ENCODE data around the gene SHFL.

SHFL gene

DNA sequence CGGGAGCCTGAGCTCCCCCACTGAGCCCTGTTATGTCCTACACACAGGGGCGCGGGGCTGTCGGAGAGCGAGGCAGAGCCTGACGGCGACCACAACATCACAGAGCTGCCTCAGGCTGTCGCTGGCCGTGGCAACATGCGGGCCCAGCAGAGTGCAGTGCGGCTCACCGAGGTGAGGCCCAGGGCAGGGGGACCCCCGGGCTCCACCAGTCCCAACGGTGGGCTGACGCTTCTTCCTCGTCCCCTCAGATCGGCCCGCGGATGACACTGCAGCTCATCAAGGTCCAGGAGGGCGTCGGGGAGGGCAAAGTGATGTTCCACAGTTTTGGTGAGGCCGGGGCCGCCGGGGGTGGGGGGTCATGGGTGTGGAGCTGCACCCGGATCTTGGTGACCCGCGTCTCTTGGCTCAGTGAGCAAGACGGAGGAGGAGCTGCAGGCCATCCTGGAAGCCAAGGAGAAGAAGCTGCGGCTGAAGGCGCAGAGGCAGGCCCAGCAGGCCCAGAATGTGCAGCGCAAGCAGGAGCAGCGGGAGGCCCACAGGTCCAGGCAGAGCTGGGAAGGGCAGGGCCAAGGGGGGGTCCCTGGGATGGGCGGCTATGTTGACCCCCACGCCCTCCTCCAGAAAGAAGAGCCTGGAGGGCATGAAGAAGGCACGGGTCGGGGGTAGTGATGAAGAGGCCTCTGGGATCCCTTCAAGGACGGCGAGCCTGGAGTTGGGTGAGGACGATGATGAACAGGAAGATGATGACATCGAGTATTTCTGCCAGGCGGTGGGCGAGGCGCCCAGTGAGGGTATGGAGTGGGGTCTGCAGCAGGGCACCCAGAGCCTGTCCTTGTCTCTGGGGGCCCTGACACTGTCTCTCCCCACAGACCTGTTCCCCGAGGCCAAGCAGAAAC lies 24.2 kb downstream of the SHFL start:
- DNase-seq = no peak

DNA sequence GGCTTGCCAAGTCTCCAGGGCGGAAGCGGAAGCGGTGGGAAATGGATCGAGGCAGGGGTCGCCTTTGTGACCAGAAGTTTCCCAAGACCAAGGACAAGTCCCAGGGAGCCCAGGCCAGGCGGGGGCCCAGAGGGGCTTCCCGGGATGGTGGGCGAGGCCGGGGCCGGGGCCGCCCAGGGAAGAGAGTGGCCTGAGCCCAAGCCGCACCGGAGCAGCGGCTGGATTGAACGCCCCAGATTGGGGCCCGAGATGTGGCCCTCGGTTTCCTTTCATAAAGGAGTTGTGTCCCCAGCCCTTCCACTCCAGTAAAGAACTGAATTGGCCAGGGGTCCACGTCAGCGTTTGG lies 24.8 kb downstream of the SHFL start:
- no peak for DNase-seq

DNA sequence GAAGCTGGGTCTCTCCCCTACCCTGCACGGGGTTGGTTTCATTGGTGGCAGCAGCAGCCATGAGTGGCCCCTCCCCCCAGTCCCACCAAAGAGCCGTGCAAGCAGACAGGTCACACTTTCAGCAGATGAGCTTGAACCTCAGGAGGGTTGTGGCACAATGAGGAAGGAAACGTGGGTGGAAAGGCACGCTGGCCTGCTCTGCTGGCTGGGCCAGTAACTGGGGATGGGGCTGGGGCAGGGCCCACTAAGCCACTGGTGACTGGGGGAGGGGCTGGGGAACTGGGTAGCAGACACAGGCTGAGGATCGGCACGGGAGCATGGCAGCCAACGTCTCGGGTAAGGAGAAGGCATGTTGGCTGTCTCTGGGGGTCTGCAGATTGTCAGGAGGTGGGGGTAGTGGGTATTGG lies 25.3 kb downstream of the SHFL start, which contains the start of gene P2RY11:
P2RY11 (plus strand) TSS at position 289 of the 407 bp plus-strand sequence; CDS start at position 318, 29 bp downstream.
- DNase-seq = no peak

DNA sequence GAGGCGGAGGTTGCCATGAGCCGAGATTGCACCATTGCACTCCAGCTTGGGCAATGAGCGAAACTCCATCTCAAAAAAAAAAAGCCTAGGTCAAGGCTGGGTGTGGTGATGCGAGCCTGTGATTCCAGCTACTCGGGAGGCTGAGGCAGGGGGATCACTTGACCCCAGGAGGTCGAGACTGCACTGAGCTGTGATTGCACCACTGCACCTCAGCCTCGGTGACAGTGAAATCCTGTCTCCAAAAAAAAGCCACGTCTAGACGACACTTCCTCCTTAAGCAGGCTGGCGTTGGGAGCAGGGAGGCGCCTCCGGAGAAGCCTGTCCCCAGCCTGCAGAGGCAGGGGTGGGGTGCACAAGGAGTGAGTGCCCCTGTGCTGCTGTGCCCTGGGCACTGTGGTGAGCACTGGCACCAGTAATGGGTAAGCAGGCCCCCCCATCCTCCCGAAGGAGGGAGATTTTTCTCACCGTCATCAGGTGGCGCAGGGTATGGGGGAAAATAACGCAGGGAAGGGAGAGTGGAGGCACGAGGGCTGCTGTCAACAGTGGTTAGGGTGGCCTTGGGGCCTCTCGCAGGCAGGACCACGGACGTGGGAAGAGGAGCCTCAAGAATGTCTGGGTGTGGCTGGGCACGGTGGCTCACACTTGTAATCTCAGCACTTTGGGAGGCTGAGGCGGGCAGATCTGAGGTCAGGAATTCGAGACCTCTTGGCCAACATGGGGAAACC lies 26.1 kb downstream of the SHFL start:
- DNase-seq = no peak

DNA sequence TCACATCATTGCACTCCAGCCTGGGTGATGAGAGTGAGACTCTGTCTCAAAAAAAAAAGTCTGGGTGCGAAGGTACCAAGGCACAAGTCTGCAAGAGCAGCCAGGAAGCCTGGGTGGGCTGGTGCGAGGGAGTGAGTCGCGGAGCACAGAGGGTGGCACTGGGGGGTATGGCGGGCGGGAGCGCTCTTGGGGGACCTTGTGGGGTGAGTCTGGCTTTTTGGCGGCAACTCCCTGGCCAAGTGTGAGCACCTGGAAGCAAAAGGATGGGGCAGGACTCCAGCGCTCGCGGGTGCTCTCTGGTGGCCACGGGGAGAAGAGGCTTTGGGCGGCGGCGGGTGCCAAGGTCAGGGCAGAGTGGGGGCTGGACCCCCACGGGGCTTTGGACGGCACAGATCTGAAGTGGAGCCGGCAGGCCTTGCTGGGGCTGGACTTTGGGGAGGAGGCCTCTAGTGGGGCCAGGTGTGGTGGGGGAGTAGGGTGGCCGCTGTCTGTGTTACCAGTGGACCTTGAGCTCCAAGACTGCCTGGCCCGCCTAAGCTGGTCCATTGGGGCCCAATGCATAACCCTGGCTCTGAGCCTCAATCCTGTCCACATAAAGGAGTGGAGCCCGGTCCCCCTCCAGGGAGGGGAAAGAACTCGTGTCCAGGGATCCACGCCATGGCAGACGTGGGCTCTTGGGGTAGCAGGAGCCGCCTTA lies 26.9 kb downstream of the SHFL start:
- no peak for DNase-seq

DNA sequence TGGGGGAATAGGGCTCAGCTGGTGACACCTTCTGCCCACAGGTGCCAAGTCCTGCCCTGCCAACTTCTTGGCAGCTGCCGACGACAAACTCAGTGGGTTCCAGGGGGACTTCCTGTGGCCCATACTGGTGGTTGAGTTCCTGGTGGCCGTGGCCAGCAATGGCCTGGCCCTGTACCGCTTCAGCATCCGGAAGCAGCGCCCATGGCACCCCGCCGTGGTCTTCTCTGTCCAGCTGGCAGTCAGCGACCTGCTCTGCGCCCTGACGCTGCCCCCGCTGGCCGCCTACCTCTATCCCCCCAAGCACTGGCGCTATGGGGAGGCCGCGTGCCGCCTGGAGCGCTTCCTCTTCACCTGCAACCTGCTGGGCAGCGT lies 27.5 kb downstream of the SHFL start:
- no peak for DNase-seq

DNA sequence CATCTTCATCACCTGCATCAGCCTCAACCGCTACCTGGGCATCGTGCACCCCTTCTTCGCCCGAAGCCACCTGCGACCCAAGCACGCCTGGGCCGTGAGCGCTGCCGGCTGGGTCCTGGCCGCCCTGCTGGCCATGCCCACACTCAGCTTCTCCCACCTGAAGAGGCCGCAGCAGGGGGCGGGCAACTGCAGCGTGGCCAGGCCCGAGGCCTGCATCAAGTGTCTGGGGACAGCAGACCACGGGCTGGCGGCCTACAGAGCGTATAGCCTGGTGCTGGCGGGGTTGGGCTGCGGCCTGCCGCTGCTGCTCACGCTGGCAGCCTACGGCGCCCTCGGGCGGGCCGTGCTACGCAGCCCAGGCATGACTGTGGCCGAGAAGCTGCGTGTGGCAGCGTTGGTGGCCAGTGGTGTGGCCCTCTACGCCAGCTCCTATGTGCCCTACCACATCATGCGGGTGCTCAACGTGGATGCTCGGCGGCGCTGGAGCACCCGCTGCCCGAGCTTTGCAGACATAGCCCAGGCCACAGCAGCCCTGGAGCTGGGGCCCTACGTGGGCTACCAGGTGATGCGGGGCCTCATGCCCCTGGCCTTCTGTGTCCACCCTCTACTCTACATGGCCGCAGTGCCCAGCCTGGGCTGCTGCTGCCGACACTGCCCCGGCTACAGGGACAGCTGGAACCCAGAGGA lies 28.0 kb downstream of the SHFL start:
- DNase-seq = no peak

DNA sequence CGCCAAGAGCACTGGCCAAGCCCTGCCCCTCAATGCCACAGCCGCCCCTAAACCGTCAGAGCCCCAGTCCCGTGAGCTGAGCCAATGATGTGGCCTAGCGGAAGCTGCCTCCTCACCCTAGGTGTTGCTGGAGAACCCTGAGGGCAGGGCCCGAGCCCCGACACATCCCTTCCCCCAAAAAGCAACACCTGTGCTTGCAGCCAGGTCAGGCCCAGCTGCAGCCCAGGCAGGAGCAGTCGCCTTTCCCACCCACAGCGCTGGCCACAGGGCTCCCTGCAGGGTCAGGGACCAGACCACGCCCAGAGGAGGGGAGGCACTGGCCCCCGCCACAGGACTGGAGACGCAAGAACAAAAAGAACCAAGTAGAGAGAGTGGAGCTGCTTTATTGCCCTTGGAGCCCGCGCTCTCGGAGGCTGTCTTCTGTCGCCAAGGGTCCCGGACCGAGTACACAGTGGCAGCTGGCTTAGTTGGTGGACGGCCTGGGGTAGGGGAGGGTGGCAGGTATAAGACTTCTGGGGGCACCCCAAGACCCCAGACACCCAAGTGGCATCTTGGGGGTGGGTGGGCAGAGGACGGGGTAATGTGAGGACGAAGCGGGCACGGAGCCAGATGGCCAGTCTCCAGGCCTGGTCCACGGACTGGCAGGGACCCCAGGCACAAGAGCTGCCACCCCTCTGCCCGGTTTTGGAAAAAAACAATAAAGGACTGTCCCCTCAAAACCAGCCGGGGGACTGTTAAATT lies 28.7 kb downstream of the SHFL start:
- no peak for DNase-seq

DNA sequence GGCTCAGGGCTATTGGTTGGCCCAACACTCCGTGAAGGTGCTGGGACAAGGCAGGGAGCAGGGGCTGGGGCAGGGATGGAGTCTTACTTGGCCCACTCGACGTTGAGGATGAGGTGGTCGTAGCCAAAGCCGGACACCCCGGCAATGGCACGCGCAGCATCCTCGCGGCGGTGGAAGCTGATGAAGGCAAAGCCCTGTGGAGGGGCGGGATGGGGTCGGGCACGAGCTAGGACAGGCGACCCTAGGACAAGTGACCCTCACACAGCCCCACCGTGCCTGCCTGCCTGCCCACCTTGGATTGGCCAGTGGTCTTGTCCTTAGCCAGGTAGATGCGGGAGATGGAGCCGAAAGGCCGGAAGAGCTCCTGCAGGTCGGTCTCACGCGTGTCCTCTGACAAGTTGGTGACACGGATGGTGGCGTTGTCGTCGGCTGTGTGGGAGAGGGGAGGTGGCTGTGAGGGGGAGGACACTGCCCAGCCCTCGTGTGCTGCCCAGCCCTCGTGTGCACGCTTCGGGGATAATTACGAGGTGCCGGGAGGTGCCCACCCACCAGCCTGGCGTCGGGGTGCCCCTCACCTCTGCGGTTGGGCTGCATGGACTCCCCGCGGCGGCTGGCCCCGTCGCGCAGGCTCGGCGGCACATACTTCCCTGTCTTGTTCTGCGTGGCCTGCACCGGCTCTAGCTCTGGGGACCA lies 29.4 kb downstream of the SHFL start:
- DNase-seq = no peak

DNA sequence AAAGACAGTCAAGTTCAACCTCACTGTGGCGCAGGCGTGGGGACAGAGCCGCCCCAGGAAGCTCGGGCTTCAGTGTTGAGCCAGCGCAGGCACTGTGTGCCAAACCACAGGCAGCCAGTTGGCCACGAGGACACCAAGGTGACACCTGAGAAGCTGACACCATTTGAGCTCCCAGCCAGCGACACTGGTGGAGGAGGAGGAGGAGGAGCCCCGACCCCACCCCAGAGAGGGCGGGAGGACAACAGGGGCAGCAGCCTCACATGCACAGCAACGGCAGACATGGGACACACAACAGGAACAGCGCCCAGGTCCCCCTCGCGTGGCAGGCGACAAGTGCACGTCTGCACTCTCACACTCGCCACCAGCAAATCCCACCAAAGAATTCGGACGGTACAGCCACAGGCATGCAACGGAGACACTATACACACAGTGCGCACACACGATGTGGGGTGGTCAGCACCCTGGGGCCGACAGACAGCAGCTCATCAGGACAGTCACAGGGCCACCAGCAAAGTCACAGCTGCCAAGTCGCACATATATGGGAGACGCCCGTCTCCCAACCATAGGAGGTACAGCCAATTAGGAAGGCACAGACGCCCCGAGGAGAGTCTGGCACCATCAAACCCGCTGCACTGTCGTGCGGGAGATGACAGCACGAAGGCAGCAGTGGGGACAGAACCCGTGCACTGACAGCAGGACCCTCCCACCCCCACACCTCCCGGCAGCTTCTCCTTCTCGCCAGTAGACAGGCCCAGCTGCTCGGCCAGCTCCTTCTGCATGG lies 30.2 kb downstream of the SHFL start:
- DNase-seq = no peak

DNA sequence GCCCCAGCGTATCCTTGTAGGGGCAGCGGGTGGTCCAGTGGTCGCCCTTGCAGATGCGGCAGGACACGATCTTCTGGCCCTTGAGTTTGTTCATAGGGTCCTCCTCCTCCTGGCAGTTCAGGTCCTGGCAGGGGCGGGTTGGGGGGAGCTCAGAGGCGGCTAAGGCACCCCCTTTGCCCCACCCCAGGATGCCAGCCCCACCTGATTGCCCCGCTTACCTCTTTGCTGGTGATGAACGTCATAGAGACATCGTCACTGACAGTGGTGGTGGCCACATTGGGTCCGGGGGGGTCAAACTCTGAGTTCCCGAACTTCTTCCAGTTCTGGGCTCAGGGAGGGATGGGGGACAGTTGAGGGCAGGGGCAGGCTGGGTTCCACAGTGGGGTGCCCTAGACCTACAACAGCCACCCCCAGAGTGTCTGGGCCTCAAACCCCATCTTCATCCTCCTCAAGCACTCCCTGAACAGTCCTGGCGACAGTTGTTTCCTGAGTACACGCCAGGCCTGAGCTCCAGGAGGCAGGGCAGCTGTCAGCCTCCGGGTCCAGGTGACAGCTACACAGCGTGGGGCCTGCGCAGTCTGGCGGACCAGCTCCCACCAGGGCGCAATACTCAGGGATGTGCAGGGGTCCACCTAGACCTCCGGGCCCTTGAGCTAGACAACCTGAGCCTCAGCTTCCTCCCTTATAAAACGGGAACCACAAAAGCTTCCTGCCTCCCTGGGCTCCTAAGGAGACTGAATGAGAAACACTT lies 30.9 kb downstream of the SHFL start:
- no peak for DNase-seq

DNA sequence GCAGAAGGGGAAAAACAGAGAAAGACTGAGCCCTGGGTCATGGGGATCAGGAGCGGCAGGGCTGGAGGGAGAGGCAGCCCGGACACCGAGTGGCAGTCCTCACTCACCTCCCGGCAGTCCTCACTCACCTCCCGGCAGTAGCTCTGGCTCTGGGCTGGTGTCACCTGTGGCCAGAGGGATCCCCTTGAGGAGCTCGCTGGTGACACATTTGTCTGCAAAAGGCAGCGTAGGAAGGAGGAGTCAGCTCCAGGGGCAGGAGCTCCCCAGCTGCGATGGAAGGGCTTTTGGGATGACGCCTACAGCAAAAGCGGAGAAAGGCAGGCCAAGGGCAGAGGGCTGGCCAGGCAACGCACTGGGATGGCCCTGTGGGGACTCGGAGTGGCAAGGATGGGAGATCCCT lies 32.8 kb downstream of the SHFL start:
- no peak for DNase-seq

DNA sequence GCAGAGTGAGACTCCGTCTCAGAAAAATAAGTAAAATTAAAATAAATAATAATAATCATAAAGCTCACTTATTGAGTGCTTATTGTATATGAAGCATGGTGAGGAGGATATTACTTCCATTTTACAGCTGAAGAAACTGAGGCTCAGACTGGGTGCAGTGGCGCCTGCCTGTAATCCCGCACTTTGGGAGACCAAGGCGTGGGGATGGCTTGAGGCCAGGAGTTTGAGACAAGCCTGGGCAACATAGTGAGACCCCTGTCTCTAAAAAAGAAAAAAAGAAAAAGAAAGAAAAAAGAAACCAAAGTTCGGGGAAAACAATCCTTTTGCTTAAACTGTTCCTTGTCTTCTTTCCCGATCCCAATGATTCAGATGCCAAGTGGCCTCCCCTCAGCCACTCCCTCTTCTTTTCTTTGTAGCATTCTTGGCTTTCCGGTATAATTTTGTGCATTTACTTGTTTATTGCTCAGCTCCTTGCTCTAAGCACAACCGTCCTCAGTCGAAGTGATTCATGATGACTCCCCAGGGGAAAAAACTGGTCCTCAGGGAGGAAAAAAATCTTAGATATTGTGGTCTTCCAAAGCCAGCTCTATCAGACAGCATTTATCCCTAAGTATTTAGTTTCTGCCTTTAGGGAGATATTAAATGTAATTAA lies 34.5 kb downstream of the SHFL start:
- no peak for DNase-seq

DNA sequence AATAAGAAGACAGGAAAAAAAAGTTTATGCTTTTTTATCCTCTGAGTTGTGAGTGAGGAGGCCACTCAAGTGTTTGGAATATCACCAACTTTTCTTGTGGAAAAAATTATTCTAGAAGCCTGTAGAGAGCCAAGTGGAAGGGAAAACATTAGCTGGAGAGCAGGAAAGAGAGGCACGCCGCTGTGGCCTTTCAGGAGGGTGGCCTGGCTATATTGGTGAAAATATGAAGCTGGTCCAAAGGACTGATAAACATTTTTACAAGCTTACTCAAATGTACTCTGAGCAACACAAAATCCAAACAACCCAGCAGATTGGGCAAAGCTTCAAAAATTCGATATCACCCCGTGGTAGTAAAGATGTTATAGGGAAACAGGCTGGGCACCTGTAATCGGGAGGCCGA lies 35.9 kb downstream of the SHFL start:
- DNase-seq = no peak

DNA sequence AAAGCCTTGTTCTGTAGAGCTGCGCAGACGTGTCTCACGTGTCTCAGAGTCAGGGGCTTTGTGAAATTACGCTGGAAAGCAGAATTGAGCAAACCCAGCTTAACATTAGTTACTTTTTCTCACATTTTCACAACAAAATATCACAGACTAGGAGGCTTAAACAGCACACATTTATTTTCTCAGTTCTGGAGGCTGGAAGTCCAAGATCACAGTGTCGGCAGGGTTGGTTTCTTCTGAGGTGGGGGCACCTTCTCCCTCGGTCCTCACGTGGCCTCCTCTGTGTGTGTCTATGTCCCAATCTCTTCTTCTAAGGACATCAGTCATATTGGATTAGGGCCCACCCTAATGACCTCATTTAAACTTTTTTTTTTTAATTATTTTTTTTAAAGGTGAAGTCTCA lies 38.3 kb downstream of the SHFL start:
- DNase-seq = no peak

DNA sequence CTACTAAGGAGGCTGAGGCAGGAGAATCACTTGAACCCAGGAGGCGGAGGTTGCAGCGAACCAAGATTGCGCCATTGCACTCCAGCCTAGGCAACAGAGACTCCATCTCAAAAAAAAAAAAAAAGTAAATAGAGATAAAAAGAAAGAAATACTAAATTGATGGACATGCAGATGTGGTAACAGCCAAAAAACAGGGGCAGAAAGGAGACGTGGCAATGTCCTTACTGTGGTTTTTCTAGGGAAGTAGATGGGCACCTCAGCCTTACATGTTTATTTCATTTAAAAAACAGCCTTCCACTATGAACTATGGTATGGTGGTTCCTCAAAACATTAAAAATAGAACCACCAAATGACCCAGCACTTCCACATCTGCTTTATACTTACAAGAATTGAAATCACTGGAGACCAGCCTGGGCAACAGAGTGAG lies 40.1 kb downstream of the SHFL start:
- no peak for DNase-seq

DNA sequence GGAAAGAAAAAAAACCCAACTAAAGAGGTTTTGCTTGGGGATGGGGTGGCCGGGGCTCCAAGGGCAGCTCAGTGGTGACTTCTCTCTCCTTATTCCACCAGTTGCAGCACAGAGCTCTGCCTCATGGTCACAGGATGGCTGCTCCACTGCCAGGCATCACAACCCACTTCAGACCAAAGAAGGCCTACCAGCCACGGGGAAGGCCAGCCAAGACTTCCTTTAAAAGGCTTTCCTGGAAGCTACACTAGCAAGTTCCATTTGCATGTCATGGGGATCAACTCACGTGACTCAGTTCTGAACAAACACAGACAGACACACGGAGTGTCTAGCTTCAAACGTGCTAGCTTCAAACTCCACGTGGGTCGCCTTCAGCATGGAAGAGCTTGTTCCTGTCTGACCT lies 46.8 kb downstream of the SHFL start:
- DNase-seq = no peak

DNA sequence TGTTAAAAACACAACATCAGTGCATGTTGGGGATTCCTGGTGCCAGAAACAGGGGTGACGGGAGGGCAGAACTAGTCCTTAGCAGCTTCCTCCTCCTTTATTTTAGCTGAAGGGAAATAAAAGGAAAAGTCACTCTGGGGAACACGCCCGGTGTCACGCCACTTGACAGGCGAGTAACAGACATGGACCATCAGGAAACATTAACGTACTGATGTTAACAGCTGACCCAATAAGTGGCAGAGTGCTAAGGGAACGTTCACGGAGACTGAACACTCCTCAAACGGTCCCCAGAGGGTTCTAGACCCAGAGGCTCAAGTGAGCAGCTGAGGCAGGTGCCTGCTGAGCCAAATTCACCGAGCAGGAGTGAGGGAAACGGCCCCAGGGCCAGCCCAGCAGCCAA lies 47.5 kb downstream of the SHFL start:
- DNase-seq = no peak

DNA sequence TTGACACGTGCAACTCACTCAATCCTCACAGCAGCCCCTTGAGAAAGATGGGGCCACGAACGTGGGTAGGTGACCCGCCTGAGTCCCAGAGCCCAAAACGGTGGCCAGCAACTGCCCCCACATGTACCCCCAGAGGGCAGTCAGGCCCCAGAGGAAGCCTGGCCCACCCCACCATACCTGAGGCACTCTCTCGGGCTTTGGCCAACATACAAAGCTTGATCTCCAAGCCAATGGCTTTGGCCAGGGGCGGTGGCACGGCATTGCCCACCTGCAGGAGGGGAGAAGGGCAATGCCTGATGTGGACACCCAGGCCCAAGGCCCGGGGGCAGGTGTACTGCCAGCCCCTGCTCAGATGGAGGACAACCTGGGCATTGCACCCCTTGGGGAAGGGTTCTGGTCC lies 47.9 kb downstream of the SHFL start:
- DNase-seq = no peak

Measured in NCI-H510A (cell line).